Cerebellar nuclear complex (tissue), 1 donor: ENCODE data around the gene FZD2.
"Not testable (repeated sequence)": the region's sequence is repeated elsewhere in the genome, so short reads cannot be mapped to it uniquely, and the experiment has no call there.

ENCODE experiments used
- DNase-seq, 2 experiments: peaks; one replicate each; lab custom pipeline; 2025; lab: John Stamatoyannopoulos, UW

Gene FZD2

GRCh38 chr17:44575403-44575802 lies 18.1 kb downstream of the FZD2 start:
- DNase-seq, result no peak

- no peak for DNase-seq
Measured at GRCh38 chr17:44578947-44579346, 21.7 kb downstream of the FZD2 start.

- no peak for DNase-seq
Measured at GRCh38 chr17:44581868-44582267, 24.6 kb downstream of the FZD2 start.

- DNase-seq, result no peak
Measured at GRCh38 chr17:44584443-44584842, 27.2 kb downstream of the FZD2 start.

- DNase-seq, result no peak
Measured at GRCh38 chr17:44585315-44585714, 28.0 kb downstream of the FZD2 start.

GRCh38 chr17:44587339-44587738 lies 30.1 kb downstream of the FZD2 start:
- DNase-seq, result no peak

- no peak for DNase-seq
Measured at GRCh38 chr17:44589316-44590071, 32.2 kb downstream of the FZD2 start.

GRCh38 chr17:44590072-44590462 lies 32.8 kb downstream of the FZD2 start:
- not testable (repeated sequence) for DNase-seq

GRCh38 chr17:44590762-44591161 lies 33.5 kb downstream of the FZD2 start:
- DNase-seq, result not testable (repeated sequence)

- DNase-seq, result no peak
Measured at GRCh38 chr17:44591206-44591605, 33.9 kb downstream of the FZD2 start.

- DNase-seq, result no peak
Measured at GRCh38 chr17:44593156-44593555, 35.9 kb downstream of the FZD2 start.

GRCh38 chr17:44595216-44595775 lies 38.0 kb downstream of the FZD2 start:
- no peak for DNase-seq

- no peak for DNase-seq
Measured at GRCh38 chr17:44598329-44598728, 41.0 kb downstream of the FZD2 start.

GRCh38 chr17:44598932-44599297 lies 41.6 kb downstream of the FZD2 start:
- DNase-seq, result no peak

- DNase-seq, result no peak
Measured at GRCh38 chr17:44599298-44600175, 42.3 kb downstream of the FZD2 start.

GRCh38 chr17:44601539-44601938 lies 44.3 kb downstream of the FZD2 start:
- DNase-seq, result no peak

GRCh38 chr17:44601973-44602372 lies 44.7 kb downstream of the FZD2 start:
- DNase-seq, result no peak

- no peak for DNase-seq
Measured at GRCh38 chr17:44602390-44602789, 45.1 kb downstream of the FZD2 start.

GRCh38 chr17:44602970-44603369 lies 45.7 kb downstream of the FZD2 start:
- no peak for DNase-seq

GRCh38 chr17:44604116-44604761 lies 47.0 kb downstream of the FZD2 start:
- no peak for DNase-seq

- no peak for DNase-seq
Measured at GRCh38 chr17:44604768-44605485, 47.6 kb downstream of the FZD2 start.

- DNase-seq, result no peak
Measured at GRCh38 chr17:44606658-44607057, 49.4 kb downstream of the FZD2 start.
